H1 (cell line): Measurements from ENCODE around the gene GALNT7. TPM values are rescaled to one million over a fixed set of nuclear protein-coding genes. Genes with fewer than 3 reads are reported as not detected.

Experiments used
- CTCF ChIA-PET: fragments of 300-600 bp; sonication (Branson Sonifier 250); formaldehyde crosslinking; loops from one replicate; lab custom pipeline; 2021; ENCODE audit not compliant: partially characterized antibody; lab: Charles Lee
- POLR2A ChIA-PET: fragments of 300-600 bp; sonication (Branson Sonifier 250); formaldehyde crosslinking; loops from one replicate; lab custom pipeline; 2021; ENCODE audit warnings: inconsistent platforms; ENCODE audit not compliant: partially characterized antibody; lab: Charles Lee
- DNase-seq, 2 experiments: peaks; one replicate each; pipeline versions ENCODE4 v3.0.0 to v3.0.0-alpha.2; 2010 to 2022; ENCODE audit warnings: low spot score in 2 of 2, low read depth in 1 of 2, mixed read lengths in 1 of 2
- FAIRE-seq: peaks from 2 replicates; lab custom pipeline; 2011; peaks lifted over from hg19 to GRCh38; lab: Jason Lieb, UNC
- H2AFZ ChIP-seq: 2 replicates; pipeline ENCODE4 v1.8.1; 2012; ENCODE audit warnings: low read length, inconsistent platforms
- H2AK5ac ChIP-seq: 2 replicates; pipeline ENCODE4 v1.6.1; 2013; ENCODE audit warnings: low read depth, low read length
- H2BK120ac ChIP-seq: replicated peaks from 2 replicates; pipeline ENCODE3; 2013; ENCODE audit warnings: low read depth, low read length, inconsistent platforms
- H2BK12ac ChIP-seq: 2 replicates; pipeline ENCODE4 v1.6.1; 2013; ENCODE audit warnings: low read depth, low read length
- H2BK15ac ChIP-seq: 2 replicates; pipeline ENCODE4 v1.6.1; 2013; ENCODE audit warnings: low read length
- H2BK20ac ChIP-seq: 2 replicates; pipeline ENCODE4 v1.6.1; 2013; ENCODE audit warnings: low read length
- H2BK5ac ChIP-seq: 2 replicates; pipeline ENCODE4 v1.6.1; 2013; ENCODE audit warnings: low read depth, low read length
- H3K14ac ChIP-seq: 2 replicates; pipeline ENCODE4 v1.6.1; 2013; ENCODE audit warnings: inconsistent platforms; ENCODE audit not compliant: insufficient read length
- H3K18ac ChIP-seq: 2 replicates; pipeline ENCODE4 v1.6.1; 2013; ENCODE audit warnings: low read length; ENCODE audit errors: extremely low read depth
- H3K23ac ChIP-seq: 2 replicates; pipeline ENCODE4 v1.6.1; 2013; ENCODE audit warnings: inconsistent platforms; ENCODE audit not compliant: insufficient read length
- H3K23me2 ChIP-seq: 2 replicates; pipeline ENCODE4 v1.6.1; 2013; ENCODE audit warnings: low read depth, low read length
- H3K27ac ChIP-seq: 2 replicates; pipeline ENCODE4 v1.6.1; 2011; ENCODE audit warnings: low read depth, low read length, inconsistent platforms
- H3K27me3 ChIP-seq, 4 experiments: replicated peaks in 1 of 4; 1 replicate in 1 of 4; 2 replicates in 3 of 4; pipeline versions ENCODE4 v1.6.1 to v1.8.1; 2011 to 2013; ENCODE audit warnings: low read length in 3 of 4, mild to moderate bottlenecking in 3 of 4, inconsistent platforms in 2 of 4, mixed read lengths in 2 of 4, moderate library complexity in 1 of 4; ENCODE audit not compliant: control insufficient read depth in 3 of 4, insufficient read depth in 3 of 4; ENCODE audit errors: extremely low read depth in 1 of 4
- H3K36me3 ChIP-seq, 4 experiments: 2 replicates each; pipeline versions ENCODE4 v1.6.1 to v1.8.1; 2011 to 2013; ENCODE audit warnings: mild to moderate bottlenecking in 4 of 4, low read length in 3 of 4, moderate library complexity in 2 of 4, control low read depth in 1 of 4, inconsistent platforms in 1 of 4; ENCODE audit not compliant: insufficient read depth in 4 of 4, control insufficient read depth in 2 of 4
- H3K4ac ChIP-seq: replicated peaks from 2 replicates; pipeline ENCODE3; 2013; ENCODE audit warnings: low read length, low read depth, mixed read lengths, inconsistent platforms; ENCODE audit not compliant: insufficient read length
- H3K4me1 ChIP-seq, 4 experiments: replicated peaks in 1 of 4; 1 replicate in 1 of 4; 2 replicates in 3 of 4; pipeline versions ENCODE4 v1.6.1 to v1.8.1; 2011 to 2013; ENCODE audit warnings: low read length in 3 of 4, inconsistent platforms in 2 of 4, mixed read lengths in 1 of 4; ENCODE audit not compliant: insufficient read depth in 4 of 4, control insufficient read depth in 3 of 4
- H3K4me2 ChIP-seq, 2 experiments: 2 replicates each; pipeline versions ENCODE4 v1.6.1 to v1.8.1; 2011 to 2013; ENCODE audit warnings: low read depth in 2 of 2, low read length in 2 of 2, control low read depth in 1 of 2, inconsistent platforms in 1 of 2, mild to moderate bottlenecking in 1 of 2; ENCODE audit not compliant: insufficient read depth in 1 of 2
- H3K4me3 ChIP-seq, 4 experiments: fragments of 200-600, 300-600 bp in 1 of 4; sonication (generic), shearing (Covaris generic), sonication (Bioruptor Twin) in 1 of 4; 2 replicates each; pipeline versions ENCODE4 v1.5.1 to v1.8.1; 2011 to 2016; ENCODE audit warnings: low read length in 4 of 4, low read depth in 3 of 4, control low read depth in 2 of 4, inconsistent platforms in 2 of 4, mild to moderate bottlenecking in 2 of 4, mixed read lengths in 1 of 4, moderate library complexity in 1 of 4; ENCODE audit not compliant: insufficient read depth in 2 of 4; ENCODE audit errors: extremely low read depth in 1 of 4
- H3K56ac ChIP-seq: replicated peaks from 2 replicates; pipeline ENCODE3; 2013; ENCODE audit warnings: low read depth, mild to moderate bottlenecking, mixed read lengths, low read length, inconsistent platforms; ENCODE audit not compliant: insufficient read length
- H3K79me1 ChIP-seq: 2 replicates; pipeline ENCODE4 v1.6.1; 2013; ENCODE audit warnings: low read depth, low read length, control low read depth
- H3K79me2 ChIP-seq, 2 experiments: 2 replicates each; pipeline versions ENCODE4 v1.6.1 to v1.8.1; 2012 to 2013; ENCODE audit warnings: low read length in 2 of 2, mild to moderate bottlenecking in 2 of 2, inconsistent platforms in 1 of 2; ENCODE audit not compliant: insufficient read depth in 2 of 2, control insufficient read depth in 1 of 2
- H3K9ac ChIP-seq, 4 experiments: replicated peaks in 1 of 4; 1 replicate in 1 of 4; 2 replicates in 3 of 4; pipeline versions ENCODE4 v1.6.1 to v1.8.1; 2011 to 2013; ENCODE audit warnings: low read depth in 3 of 4, low read length in 3 of 4, control low read depth in 2 of 4, mild to moderate bottlenecking in 2 of 4, moderate library complexity in 2 of 4, inconsistent platforms in 1 of 4; ENCODE audit errors: extremely low read depth in 1 of 4
- H3K9me3 ChIP-seq, 2 experiments: 2 replicates each; pipeline versions ENCODE4 v1.6.1 to v1.8.1; 2012 to 2013; ENCODE audit warnings: mild to moderate bottlenecking in 2 of 2, moderate library complexity in 2 of 2, control low read depth in 1 of 2, inconsistent platforms in 1 of 2, low read depth in 1 of 2, low read length in 1 of 2, mixed read lengths in 1 of 2; ENCODE audit not compliant: insufficient read depth in 2 of 2
- H4K20me1 ChIP-seq, 2 experiments: replicated peaks in 1 of 2; 2 replicates each; pipeline versions ENCODE3 to v1.8.1; 2011 to 2013; ENCODE audit warnings: inconsistent platforms in 2 of 2, low read length in 2 of 2, mild to moderate bottlenecking in 1 of 2; ENCODE audit not compliant: insufficient read depth in 2 of 2, control insufficient read depth in 1 of 2
- H4K5ac ChIP-seq: 2 replicates; pipeline ENCODE4 v1.6.1; 2013; ENCODE audit warnings: low read length, low read depth, mixed read lengths, inconsistent platforms; ENCODE audit not compliant: insufficient read length
- H4K8ac ChIP-seq: 2 replicates; pipeline ENCODE4 v1.8.0; 2013; ENCODE audit warnings: mild to moderate bottlenecking, moderate library complexity, low read length, inconsistent platforms; ENCODE audit not compliant: insufficient read depth; ENCODE audit errors: extremely low read depth
- H4K91ac ChIP-seq: replicated peaks from 2 replicates; pipeline ENCODE3; 2013; ENCODE audit warnings: low read length, mixed read lengths, inconsistent platforms; ENCODE audit not compliant: insufficient read length
- CEBPB ChIP-seq: IDR thresholded peaks from 2 replicates; pipeline ENCODE4 v1.6.1; 2012; ENCODE audit warnings: low read depth, low read length
- CREB1 ChIP-seq: IDR thresholded peaks from 2 replicates; pipeline ENCODE4 v1.6.1; 2012; ENCODE audit warnings: inconsistent platforms
- RAD21 ChIP-seq, 2 experiments: IDR thresholded peaks in 1 of 2; conservative IDR thresholded peaks in 1 of 2; 2 replicates each; pipeline ENCODE4 v1.6.1; 2011; ENCODE audit warnings: low read depth in 2 of 2, low read length in 2 of 2, improper control_type of control experiment in 1 of 2, inconsistent platforms in 1 of 2, mild to moderate bottlenecking in 1 of 2, moderate library complexity in 1 of 2
- TCF12 ChIP-seq: IDR thresholded peaks from 2 replicates; pipeline ENCODE4 v1.6.1; 2011; ENCODE audit warnings: low read depth, mild to moderate bottlenecking, low read length
- WGBS, 2 experiments: shearing (Covaris generic) in 1 of 2; methylation state at CpG; one replicate each; pipeline versions ENCODE4 v1.1.6 to v1.1.7; 2013 to 2015; ENCODE audit warnings: low lambda C conversion rate in 2 of 2, mixed read lengths in 2 of 2, inconsistent platforms in 1 of 2, low coverage in 1 of 2, missing lambda C conversion rate in 1 of 2; ENCODE audit not compliant: insufficient replicate concordance in 2 of 2, insufficient coverage in 1 of 2, insufficient read length in 1 of 2; ENCODE audit errors: extremely low coverage in 1 of 2, missing lambda C conversion rate in 1 of 2; 5-methylcytosine and 5-hydroxymethylcytosine counted together
- polyA plus RNA-seq, 7 experiments: library from polyadenylated mRNA; depleted of rRNA in 3 of 7; stranded (reverse) in 5 of 7; unstranded in 2 of 7; fragments of >200 nt in 5 of 7; fragments of 200-250 nt in 2 of 7; gene quantifications; 1 replicate in 5 of 7; 2 replicates in 1 of 7; 4 replicates in 1 of 7; pipeline versions ENCODE4 v1.2.1 to v1.2.3, GENCODE V29; 2011 to 2013; ENCODE audit warnings: missing spikeins in 2 of 7, mixed read lengths in 2 of 7
- total RNA-seq: library from RNA; stranded (reverse); fragmentation: NEBNext Ultra II Directional; extraction: Animal tissue kit (Norgen Biotek cat#: 25700); gene quantifications from 2 replicates; pipeline ENCODE4 v1.2.1, GENCODE V29; 2021

Gene GALNT7
- total and polyA plus RNA-seq, 2 of the 8 experiments (the other 6 are each of a cell fraction or from before 2014, with no cell fraction given): 22.4 to 85.5 TPM

DNA sequence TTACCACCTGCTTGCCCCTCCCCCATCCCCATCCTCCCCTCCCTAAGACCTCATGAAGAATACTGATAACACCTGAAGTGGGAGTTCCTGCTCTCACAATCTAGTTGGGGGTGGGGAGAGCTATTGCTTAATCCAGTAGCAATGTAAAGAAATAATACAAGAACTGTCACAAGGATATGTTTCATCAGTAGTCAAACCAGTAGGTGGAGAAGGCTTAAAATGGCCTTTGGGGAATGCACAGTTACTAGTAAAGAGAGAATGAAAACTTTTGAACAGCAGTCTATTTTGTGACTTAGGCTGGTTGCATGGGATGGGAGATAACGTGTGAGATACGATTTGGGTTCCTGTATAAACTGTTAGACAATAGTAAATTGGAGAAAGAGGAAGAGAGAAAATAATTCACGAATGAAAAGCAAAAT is 6.0 kb downstream of the GALNT7 start:
- H4K5ac ChIP-seq: no peak overlapping the region

More for the DNA sequence above, 6.0 kb downstream of the GALNT7 start:
- Histone ChIP-seq H2AFZ (no peak overlapping the region), H2BK20ac (no peak overlapping the region), H4K20me1 (peaks cover 10 to 12% of the 10 kb centered on the region in 2 experiments), H3K18ac (no peak overlapping the region), H3K27me3 (no peaks in the 10 kb centered on the region), H2BK5ac (no peak overlapping the region), H3K14ac (no peak overlapping the region), H3K9ac (no peak overlapping the region), H3K27ac (no peak overlapping the region), H3K9me3 (no peaks in the 10 kb centered on the region), H4K8ac (no peak overlapping the region), H3K4me2 (no peak overlapping the region), H3K36me3 (no peaks in the 10 kb centered on the region), H3K4ac (no peak overlapping the region), H3K4me1 (peaks cover 10 to 50% (median 32%) of the 10 kb centered on the region in 4 experiments), H2BK12ac (no peak overlapping the region), H2BK120ac (no peak overlapping the region), H3K23me2 (no peaks in the 10 kb centered on the region; the same call in 1 of the 2 replicates), H2AK5ac (no peak overlapping the region), H4K91ac (no peak overlapping the region), H3K4me3 (no peak overlapping the region), H3K56ac (no peak overlapping the region), H3K23ac (no peak overlapping the region), H2BK15ac (no peak overlapping the region), H3K79me1 (peaks cover 11% of the 10 kb centered on the region; the same call in 1 of the 2 replicates), H3K79me2 (peaks cover 37 to 97% of the 10 kb centered on the region in 2 experiments)
- ChIA-PET POLR2A (interaction anchor here (0.8 kb wide), 1 partner anchor 12 kb away, joined by 3 read pairs; no protein-coding TSS in a partner anchor), CTCF (interaction anchor here (0.8 to 1.9 kb wide), 10 partner anchors 8 to 99 kb away, joined by 3 to 6 read pairs (median 4); no protein-coding TSS in a partner anchor)
- FAIRE-seq (no peak), DNase-seq (no peak)
- WGBS, 2 experiments: 88% methylated on average over 3 of the region's 3 CpGs; no CpG with 5 or more reads in 1 of the 2 experiments
- TF ChIP-seq TCF12: 0 out of 2 replicates have a peak, but pooled peaks have one; percentile 21
- no peak for TF ChIP-seq CREB1
- TF ChIP-seq RAD21 (IDR thresholded peaks at IDR 0.05 in 1 of 2, conservative IDR thresholded peaks at IDR 0.05 in 1 of 2; ENCODE audit: low read depth in 2 of 2, low read length in 2 of 2): no peak
- TF ChIP-seq CEBPB: peak; percentile 58; the same call in 1 of the 2 replicates
